ENCODE measurements around the gene DUSP6. TPM values are rescaled to one million over a fixed set of nuclear protein-coding genes. Genes with fewer than 3 reads are reported as not detected.
A peak's percentile ranks its signal among the peaks of the same experiment; 100 is the strongest.

DUSP6 gene
- total and polyA plus RNA-seq, 2 of the 13 experiments (the other 11 are each of a cell fraction or from before 2014, with no cell fraction given) = 40.9 to 161 TPM

DNA sequence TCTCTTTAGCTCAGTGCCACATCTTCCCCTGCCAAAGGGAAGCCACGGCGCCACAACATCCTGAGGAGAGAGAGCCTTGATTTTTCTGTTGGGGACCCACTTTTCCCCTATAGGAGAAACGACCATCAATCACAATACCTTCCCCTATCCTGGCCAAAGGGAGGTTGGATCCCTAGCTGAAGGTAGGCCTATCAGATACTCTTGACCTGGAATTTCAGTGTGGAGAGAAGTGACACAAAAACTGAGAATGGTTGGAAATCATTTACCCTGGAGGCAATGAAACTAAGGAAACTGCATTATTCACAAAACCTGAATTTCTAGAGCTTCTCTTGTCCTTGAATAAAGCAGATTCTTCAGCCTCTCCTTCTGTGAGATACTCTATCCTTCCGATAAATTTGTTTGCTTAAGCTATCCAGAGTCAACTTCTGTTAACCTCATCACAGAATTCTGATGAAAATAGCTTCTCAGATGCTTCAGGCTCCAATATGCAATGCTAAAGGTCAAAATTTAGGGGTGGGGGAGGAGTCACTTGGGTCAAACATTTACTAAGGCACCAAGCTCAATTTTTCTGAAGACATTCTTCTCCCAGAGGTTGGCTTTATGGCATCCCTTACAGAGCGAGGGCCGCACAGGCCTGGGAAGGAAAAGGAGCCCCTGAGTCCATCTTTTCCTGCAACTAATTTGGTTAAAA is 27.0 kb upstream of the DUSP6 start (continued):
- no peak for TF ChIP-seq SIN3A (IDR thresholded peaks at IDR 0.05; ENCODE audit: borderline replicate concordance, low read depth, low read length)
- no peak for TF ChIP-seq TEAD3 (CRISPR knock-in tag; optimal IDR thresholded peaks at IDR 0.05; ENCODE audit: borderline replicate concordance)
- TF ChIP-seq REPIN1 (CRISPR knock-in tag; IDR thresholded peaks at IDR 0.05; ENCODE audit: borderline replicate concordance, low read depth) = no peak
- TF ChIP-seq, protein P1, sequence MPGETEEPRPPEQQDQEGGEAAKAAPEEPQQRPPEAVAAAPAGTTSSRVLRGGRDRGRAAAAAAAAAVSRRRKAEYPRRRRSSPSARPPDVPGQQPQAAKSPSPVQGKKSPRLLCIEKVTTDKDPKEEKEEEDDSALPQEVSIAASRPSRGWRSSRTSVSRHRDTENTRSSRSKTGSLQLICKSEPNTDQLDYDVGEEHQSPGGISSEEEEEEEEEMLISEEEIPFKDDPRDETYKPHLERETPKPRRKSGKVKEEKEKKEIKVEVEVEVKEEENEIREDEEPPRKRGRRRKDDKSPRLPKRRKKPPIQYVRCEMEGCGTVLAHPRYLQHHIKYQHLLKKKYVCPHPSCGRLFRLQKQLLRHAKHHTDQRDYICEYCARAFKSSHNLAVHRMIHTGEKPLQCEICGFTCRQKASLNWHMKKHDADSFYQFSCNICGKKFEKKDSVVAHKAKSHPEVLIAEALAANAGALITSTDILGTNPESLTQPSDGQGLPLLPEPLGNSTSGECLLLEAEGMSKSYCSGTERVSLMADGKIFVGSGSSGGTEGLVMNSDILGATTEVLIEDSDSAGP (CRISPR knock-in tag; IDR thresholded peaks at IDR 0.05; ENCODE audit: borderline replicate concordance) = no peak
- TF ChIP-seq SP2 (CRISPR knock-in tag; IDR thresholded peaks at IDR 0.05) = peak; percentile 80
- peak; percentile 51; the same call in 1 of the 2 replicates for TF ChIP-seq ZNF878 (CRISPR knock-in tag; IDR thresholded peaks at IDR 0.05)
- TF ChIP-seq ZFP41 (CRISPR knock-in tag; IDR thresholded peaks at IDR 0.05; ENCODE audit: borderline replicate concordance) = no peak
- TF ChIP-seq CBX5 (CRISPR knock-in tag; IDR thresholded peaks at IDR 0.05; ENCODE audit: borderline replicate concordance) = no peak
- no peak for TF ChIP-seq ZNF768 (CRISPR knock-in tag; IDR thresholded peaks at IDR 0.05)
- no peak for TF ChIP-seq SPEN (CRISPR knock-in tag; IDR thresholded peaks at IDR 0.05; ENCODE audit: low read depth)
- TF ChIP-seq ZNF746 (CRISPR knock-in tag; IDR thresholded peaks at IDR 0.05) = peak; percentile 41; the same call in 1 of the 2 replicates
- TF ChIP-seq ZNF577 (CRISPR knock-in tag; IDR thresholded peaks at IDR 0.05; ENCODE audit: borderline replicate concordance, low read depth) = no peak
- no peak for TF ChIP-seq SYNCRIP (IDR thresholded peaks at IDR 0.05; ENCODE audit: insufficient read depth, low read depth, low read length)
- TF ChIP-seq AKAP8 (CRISPR knock-in tag; IDR thresholded peaks at IDR 0.05) = no peak
- 0 out of 2 replicates have a peak, but pooled peaks have one; percentile 35 for TF ChIP-seq RARG (CRISPR knock-in tag; IDR thresholded peaks at IDR 0.05; ENCODE audit: low read depth)
- no peak for TF ChIP-seq KDM3A (CRISPR knock-in tag; IDR thresholded peaks at IDR 0.05; ENCODE audit: low read depth)
- TF ChIP-seq MIXL1 (CRISPR knock-in tag; IDR thresholded peaks at IDR 0.05) = peak; percentile 54; the same call in 1 of the 2 replicates
- TF ChIP-seq, protein P2, sequence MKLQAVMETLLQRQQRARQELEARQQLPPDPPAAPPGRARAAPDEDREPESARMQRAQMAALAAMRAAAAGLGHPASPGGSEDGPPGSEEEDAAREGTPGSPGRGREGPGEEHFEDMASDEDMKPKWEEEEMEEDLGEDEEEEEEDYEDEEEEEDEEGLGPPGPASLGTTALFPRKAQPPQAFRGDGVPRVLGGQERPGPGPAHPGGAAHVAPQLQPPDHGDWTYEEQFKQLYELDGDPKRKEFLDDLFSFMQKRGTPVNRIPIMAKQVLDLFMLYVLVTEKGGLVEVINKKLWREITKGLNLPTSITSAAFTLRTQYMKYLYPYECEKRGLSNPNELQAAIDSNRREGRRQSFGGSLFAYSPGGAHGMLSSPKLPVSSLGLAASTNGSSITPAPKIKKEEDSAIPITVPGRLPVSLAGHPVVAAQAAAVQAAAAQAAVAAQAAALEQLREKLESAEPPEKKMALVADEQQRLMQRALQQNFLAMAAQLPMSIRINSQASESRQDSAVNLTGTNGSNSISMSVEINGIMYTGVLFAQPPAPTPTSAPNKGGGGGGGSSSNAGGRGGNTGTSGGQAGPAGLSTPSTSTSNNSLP (IDR thresholded peaks at IDR 0.05; ENCODE audit: low read depth, low read length) = peak; percentile 62
- TF ChIP-seq RORA (CRISPR knock-in tag; IDR thresholded peaks at IDR 0.05) = no peak
- TF ChIP-seq, protein P3, sequence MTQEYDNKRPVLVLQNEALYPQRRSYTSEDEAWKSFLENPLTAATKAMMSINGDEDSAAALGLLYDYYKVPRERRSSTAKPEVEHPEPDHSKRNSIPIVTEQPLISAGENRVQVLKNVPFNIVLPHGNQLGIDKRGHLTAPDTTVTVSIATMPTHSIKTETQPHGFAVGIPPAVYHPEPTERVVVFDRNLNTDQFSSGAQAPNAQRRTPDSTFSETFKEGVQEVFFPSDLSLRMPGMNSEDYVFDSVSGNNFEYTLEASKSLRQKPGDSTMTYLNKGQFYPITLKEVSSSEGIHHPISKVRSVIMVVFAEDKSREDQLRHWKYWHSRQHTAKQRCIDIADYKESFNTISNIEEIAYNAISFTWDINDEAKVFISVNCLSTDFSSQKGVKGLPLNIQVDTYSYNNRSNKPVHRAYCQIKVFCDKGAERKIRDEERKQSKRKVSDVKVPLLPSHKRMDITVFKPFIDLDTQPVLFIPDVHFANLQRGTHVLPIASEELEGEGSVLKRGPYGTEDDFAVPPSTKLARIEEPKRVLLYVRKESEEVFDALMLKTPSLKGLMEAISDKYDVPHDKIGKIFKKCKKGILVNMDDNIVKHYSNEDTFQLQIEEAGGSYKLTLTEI (CRISPR knock-in tag; conservative IDR thresholded peaks at IDR 0.05) = no peak
- peak; percentile 26; the same call in 1 of the 2 replicates for TF ChIP-seq SNAI1 (CRISPR knock-in tag; IDR thresholded peaks at IDR 0.05; ENCODE audit: borderline replicate concordance)
- TF ChIP-seq, protein P4, sequence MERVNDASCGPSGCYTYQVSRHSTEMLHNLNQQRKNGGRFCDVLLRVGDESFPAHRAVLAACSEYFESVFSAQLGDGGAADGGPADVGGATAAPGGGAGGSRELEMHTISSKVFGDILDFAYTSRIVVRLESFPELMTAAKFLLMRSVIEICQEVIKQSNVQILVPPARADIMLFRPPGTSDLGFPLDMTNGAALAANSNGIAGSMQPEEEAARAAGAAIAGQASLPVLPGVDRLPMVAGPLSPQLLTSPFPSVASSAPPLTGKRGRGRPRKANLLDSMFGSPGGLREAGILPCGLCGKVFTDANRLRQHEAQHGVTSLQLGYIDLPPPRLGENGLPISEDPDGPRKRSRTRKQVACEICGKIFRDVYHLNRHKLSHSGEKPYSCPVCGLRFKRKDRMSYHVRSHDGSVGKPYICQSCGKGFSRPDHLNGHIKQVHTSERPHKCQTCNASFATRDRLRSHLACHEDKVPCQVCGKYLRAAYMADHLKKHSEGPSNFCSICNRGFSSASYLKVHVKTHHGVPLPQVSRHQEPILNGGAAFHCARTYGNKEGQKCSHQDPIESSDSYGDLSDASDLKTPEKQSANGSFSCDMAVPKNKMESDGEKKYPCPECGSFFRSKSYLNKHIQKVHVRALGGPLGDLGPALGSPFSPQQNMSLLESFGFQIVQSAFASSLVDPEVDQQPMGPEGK (CRISPR knock-in tag; IDR thresholded peaks at IDR 0.05) = 0 out of 2 replicates have a peak, but pooled peaks have one; percentile 13
- 0 out of 2 replicates have a peak, but pooled peaks have one; percentile 43 for TF ChIP-seq ZNF329 (CRISPR knock-in tag; IDR thresholded peaks at IDR 0.05; ENCODE audit: low read depth)
